Measurements from ENCODE around the gene XYLT1.

Gene XYLT1

DNA sequence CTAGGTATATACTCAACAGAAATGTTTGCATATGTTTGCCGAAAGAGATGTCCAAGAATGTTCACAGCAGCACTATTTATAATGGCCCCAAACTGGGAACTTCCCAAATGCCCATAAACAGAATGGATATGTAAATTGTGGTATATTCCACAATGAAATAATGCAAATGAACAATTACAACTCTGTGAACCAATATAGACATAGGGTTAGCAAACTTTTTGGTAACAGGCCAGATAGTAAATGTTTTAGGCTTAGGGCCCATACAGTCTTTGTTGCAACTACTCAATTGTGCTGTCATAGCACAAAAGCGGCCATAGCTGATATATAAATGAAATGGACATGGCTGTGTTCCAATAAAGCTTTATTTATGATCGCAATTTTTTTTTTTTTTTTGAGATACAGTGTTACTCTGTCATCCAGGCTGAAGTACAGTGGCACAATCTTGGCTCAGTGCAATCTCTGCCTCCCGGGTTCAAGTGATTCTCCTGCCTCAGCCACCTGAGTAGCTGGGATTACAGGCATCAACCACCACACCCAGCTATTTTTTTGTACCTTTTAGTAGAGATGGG, 16.5 kb downstream of the XYLT1 start:
- DNase-seq: no peak

DNA sequence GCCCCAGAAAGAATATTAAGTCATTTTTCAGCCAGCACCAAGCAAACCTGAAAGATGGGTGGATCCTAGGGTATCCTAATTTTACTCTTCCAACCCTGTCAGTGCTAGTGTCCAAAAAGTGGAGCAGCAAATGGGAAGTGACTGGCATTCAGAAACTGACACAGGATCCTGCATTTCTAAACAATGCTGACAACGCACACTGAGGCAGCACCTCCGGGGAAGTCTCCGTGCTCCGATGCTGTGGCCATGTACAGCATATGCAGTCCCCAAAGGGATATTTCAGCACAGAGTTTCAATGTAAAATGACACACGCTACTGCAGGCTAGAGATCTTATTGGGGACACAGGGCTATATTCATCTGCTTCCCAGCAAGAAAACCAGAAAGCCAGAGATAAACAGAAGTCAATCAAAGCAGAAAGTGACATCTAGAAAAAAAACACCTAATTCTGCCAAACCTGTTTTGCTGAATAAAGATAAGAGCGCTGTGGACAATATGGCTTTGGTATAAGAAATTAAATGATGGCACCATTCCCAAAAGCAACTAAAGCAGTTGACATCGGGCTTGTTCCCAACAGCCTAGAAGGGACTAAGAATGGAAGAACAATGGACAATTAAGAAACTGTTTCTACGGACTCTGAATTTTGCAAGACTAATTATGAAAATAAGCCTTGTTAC, 17.3 kb downstream of the XYLT1 start:
- no peak for DNase-seq

- DNase-seq: no peak
Observed at GRCh38 chr16:17452922-17453321, 17.8 kb downstream of the XYLT1 start.

DNA sequence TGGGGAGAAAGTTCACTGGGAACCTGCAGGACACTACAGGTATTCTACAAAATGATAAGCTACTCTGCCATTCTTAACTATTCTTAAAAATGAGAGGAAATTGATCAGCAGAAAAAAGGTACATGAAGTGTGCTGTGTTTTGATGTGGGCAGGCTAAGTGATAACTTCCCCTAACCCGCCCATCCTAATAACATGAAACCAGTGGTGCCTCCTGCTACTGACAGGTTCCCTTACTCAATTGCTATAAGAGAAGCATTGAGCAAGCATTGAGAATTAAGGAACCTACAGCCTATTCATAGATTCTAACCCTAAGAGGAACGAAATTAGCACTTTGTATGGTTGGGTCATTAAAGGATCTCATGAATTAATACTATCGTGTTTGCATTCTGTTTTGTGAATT, 18.9 kb downstream of the XYLT1 start:
- no peak for DNase-seq

GRCh38 chr16:17450291-17450690, 20.5 kb downstream of the XYLT1 start:
- DNase-seq: no peak

DNA sequence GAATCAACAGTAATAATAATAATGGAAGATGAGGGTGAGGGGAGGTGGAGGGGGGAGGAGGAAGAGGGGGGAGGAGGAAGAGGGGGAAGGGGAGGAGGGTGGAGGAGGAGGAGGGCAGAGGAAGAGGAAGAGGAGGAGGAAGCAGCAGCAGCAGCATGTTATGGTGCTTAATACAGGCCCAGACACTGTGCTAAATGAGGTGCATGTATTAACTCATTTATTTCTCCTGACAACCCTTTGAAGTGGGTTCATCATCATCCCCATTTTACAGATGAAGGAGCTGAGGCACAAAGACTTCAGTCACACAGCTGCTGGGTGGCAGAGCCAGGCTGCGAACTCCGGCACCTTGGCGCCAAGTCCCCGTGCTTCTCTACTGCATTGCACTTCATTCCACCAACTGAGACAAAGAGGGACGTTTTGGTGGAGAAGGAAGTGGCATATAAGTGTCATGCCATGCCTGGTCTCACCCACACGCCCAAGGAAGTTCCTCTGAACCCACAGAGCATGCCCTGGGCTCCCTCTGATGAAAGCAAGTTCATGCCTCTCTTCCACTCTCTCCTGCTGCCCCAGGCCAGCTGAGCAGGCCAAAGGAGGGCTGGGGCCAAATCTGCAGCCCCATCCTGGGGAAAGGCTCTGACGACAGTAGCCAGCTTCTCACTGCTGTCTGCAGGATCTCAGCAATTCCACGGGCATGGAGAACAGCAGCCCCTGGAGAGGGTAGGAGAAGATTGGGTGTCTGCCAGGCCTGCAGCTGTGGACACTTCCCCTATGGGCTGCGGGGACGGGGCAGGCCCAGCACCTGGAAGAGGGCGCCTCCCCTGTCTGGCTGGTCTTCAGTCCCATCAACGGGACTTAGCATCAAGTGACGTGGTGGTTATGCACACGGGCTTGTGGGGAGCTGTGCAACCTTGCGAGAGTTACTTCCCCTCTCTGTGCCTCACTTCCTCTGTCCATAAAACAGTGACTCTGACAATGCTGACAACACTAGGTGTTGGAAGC, 21.8 kb downstream of the XYLT1 start:
- no peak for DNase-seq

GRCh38 chr16:17447101-17447569, 23.6 kb downstream of the XYLT1 start:
- DNase-seq: no peak

GRCh38 chr16:17446661-17447060, 24.1 kb downstream of the XYLT1 start:
- DNase-seq: no peak

- DNase-seq: no peak
Observed at GRCh38 chr16:17445421-17445820, 25.3 kb downstream of the XYLT1 start.

GRCh38 chr16:17444658-17445057, 26.1 kb downstream of the XYLT1 start:
- DNase-seq: no peak

GRCh38 chr16:17440131-17440530, 30.6 kb downstream of the XYLT1 start:
- no peak for DNase-seq

DNA sequence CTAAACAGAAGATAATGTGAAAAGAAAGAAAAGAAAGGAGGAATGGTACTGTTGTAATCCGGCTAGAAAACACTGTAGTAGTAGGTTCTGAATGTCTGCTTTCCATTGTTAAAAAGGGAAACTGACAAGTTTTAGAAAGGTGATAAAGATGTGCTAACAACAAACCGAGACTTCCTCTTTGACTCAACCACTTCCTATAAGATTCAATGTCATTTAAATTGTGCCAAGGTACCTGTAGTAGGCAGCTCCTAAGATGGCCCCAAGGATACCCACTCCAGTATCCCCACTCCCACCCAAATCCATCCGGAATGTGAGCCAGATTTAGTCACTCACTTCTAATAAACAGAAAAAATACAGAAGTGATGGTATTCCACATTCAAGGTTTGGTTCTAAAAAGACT, 31.2 kb downstream of the XYLT1 start:
- no peak for DNase-seq

DNA sequence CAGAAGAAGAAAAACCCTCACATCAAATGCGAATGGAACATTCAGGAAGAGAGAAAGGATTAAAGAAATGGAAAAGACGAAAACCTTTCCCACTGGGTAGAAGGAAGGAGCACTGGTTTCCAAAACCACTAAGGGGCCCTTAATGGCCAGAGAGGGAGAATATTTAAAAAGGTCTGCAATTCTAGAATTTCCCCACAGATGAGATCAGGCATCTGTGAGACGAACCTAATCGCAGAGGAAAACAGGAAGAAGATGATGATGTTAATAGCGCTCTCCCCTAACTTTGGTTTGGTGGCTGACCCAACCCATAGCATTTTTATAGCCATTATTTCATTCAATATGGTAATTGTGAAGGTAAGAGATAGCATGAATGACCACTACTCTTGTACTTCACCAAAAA, 32.8 kb downstream of the XYLT1 start:
- DNase-seq: no peak

- no peak for DNase-seq
Observed at GRCh38 chr16:17437127-17437720, 33.5 kb downstream of the XYLT1 start.

- no peak for DNase-seq
Observed at GRCh38 chr16:17435318-17435717, 35.4 kb downstream of the XYLT1 start.

GRCh38 chr16:17433577-17434451, 36.9 kb downstream of the XYLT1 start:
- DNase-seq: no peak

GRCh38 chr16:17432901-17433576, 37.7 kb downstream of the XYLT1 start:
- DNase-seq: no peak

- no peak for DNase-seq
Observed at GRCh38 chr16:17431968-17432625, 38.7 kb downstream of the XYLT1 start.

DNA sequence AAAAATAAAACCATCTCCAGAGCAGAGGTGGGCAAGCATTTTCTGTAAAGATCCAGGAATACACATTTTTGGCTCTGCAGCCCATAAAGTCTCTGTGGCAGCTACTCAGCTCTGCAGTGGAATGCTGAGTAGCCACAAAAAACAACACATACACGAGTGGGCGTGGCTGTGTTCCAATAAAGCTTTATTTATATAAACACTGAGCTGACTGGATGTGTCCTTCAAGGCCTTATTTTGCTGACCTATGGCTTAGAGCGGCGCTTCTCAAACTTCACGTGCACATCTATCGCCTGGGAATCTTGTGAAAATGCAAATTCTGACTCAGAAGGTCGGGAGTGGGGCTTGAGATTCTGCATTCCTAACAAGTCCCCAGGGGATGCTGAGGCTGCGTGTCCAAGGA, 39.7 kb downstream of the XYLT1 start:
- no peak for DNase-seq

- no peak for DNase-seq
Observed at GRCh38 chr16:17426451-17426850, 44.3 kb downstream of the XYLT1 start.

- DNase-seq: no peak
Observed at GRCh38 chr16:17424771-17425170, 46.0 kb downstream of the XYLT1 start.

Data from NCI-H748 treated with DMSO at 0.1 percent for 48 hours (cell line).